Measurements from ENCODE around the gene NHS.
"Not testable (repeated sequence)": the region's sequence is repeated elsewhere in the genome, so short reads cannot be mapped to it uniquely, and the experiment has no call there.

Gene NHS

DNA sequence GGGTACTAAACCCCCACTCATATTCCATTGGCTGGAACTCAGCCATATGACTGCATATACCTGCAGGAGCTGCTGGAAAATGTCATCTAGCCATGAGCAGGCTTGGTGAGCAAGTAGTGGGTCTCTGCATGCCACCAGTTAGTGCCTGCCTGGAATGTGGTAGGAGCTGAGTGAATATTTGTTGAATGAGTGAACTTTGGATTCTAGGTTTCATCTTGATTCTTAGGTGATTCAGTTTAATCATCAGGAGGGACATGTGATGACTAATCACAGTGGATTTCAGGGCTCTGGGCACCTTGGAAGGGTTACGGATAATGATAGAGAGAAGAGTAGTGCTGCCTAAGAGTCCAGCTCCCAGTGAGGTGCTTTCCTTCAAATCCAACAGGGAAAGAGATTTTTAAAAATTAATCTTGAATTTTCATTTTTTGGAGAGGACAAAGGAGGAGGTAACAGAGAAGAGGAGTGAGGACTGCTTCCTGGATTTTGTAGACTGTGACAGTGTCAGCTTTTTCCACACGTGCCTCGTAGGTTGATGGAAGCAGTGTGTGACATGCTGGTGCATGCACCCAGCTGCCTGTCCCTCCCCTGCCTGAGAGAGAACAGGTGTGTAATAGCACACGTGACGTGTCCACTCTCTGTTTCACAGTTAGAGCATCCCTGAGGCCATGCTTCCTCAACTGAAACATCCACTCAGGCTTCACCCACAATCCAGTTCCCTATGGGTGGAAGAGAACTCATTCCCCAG is 30.4 kb downstream of the NHS start:
- no peak for DNase-seq

GRCh38 chrX:17409566-17410290 is 34.7 kb downstream of the NHS start:
- DNase-seq: no peak

- no peak for DNase-seq
Observed at GRCh38 chrX:17410651-17411050, 35.7 kb downstream of the NHS start.

DNA sequence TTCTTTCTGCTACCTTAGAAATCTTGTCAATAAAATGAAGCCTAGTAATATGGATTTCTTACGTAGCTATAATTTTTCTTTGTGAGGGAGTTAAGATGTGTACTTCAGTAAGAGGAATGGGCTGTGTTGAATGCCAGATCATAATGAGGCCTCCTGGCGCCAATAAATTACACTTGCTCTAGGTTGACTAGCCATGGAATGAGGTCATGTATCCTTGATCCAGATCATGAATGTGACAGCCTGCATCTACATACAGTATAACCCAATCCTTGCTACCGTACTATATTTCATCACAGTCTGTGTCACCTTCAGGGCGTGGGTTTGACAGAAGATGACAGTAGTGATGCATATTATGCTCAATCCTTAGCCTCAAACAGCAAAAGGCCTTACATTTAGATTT is 36.2 kb downstream of the NHS start:
- DNase-seq: peak in 1 of 2 experiments; percentile 1

DNA sequence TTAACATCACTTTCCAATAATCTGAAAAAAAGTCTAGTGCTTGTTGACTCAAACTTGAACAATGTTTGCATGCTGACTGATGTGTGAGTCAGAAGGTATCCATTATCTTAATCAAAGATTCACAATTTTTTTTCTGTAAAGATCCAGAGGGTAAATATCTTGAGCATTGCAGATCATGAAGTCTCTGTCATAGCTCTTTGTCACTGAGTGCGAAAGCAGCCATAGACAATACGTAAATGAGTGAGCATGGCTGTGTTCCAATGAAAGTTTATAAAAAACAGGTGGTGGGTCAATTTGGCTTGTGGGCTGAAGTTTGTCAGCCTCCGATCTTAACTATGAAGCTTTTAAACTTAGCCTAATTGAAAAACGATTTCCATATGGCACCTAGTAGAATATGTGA is 37.7 kb downstream of the NHS start:
- no peak for DNase-seq

GRCh38 chrX:17413228-17413627 is 38.2 kb downstream of the NHS start:
- no peak for DNase-seq

DNA sequence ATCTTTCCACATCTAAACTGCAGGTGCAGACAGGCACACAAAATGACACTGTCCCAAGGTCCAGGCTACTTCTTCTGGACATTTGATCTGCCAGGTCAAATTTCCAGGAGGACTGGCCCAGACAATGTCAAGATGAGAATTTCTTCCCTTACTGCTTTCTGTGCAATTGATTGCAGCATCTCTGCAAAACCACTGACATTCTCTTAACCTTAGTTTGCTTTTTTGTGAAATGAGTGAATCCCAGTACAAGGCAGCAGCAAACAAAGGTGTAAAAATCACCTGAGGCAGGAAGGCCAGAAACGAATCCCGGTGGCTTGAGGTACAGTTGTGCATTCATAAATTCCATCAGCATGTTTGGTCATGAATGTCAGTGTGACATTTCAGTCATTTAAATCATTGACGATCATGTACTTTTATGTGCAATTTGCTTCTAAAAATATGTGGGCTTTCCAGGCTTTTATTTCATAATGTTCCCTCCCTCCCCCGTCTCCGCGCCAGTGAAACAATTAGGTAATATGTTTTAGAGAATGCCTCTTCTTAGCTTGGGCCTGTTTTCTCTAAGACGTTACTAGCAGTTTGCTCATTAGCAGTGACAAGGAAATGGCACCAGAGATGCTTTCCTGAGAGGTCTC is 39.1 kb downstream of the NHS start:
- no peak for DNase-seq

GRCh38 chrX:17414839-17415238 is 39.8 kb downstream of the NHS start:
- no peak for DNase-seq

DNA sequence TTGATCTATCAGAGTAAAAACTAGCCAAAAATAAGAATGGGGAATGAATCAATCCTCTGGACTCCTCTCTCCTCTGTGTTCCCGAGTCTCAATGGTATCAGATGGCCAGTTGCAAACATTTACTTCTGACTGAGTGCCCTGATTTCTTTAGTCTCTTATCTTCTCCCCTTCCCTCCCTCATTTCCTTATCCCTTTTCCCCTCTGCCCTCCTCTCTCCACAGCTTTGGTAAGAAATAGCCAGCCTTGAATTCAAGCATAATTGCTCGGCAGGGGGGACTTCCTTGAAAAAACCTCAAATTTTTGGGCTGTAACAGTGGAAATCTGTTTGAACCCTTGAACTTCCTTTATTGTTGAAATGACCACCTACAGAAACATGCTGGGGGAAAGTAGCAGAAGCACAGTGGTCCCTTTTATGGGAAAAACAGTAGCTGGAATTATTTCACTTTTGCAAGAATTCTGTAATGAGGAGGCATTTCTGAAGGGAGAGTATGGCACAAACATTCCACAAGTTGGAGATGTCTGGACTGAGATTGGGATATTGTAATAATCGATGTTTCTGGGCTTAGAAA is 40.3 kb downstream of the NHS start:
- DNase-seq: no peak

GRCh38 chrX:17417372-17417771 is 42.4 kb downstream of the NHS start:
- no peak for DNase-seq

DNA sequence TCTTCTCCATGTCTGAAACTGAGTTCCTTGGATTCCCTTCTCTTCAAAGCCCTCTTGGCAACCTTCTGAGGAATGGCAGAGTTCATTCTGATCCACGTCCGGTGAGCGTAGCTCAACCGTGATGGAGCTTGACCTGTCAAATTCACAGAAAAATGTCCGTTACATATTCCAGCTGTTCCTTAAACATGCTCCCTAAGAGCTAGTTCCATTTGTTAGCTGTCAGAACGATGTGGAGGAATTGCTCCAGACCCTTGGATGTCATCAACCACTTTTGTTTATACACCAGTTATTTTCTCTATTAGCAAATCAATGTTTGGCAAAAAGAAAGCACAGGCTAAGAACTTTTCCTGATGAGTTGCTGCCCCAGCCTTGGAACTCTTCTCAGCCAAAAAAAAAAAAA is 50.1 kb downstream of the NHS start:
- DNase-seq: no peak

DNA sequence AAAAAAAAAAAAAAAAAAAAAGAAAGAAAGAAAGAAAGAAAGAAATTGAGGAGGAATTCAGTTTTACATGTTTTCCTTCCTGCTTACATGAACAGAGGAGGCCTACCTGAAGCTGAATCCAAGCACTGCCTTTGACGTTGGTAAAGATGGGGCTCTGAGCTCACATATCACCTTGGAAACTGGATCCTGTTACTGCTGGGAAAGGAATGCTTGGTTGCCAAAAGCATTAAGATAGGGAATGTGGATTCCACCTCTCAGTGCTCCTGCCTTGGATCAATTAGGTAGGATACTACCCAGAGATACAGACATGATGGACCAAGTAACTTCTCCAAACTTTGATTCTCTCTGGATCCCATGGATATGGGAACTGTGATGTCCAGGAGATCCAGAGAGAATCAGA is 50.6 kb downstream of the NHS start:
- no peak for DNase-seq

DNA sequence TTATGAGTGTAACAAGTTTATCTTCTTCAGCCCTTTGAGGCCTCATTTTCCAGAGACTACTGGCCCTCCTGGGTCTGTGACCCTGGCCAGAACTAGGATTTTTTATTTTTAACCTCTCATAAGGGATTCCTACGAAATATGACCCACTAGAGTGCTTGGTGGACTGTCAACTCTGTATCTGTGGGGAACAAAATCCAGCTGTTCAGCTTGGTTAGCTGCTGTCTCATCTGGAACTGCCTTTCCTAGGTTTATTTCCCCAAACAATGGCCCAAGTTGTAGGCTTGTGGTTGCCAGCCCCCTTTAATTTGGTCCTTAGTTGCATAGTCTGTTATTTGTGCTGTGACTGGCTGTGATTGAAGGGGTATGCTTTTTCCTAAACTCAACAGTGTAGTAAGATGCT is 56.2 kb downstream of the NHS start:
- DNase-seq: no peak

DNA sequence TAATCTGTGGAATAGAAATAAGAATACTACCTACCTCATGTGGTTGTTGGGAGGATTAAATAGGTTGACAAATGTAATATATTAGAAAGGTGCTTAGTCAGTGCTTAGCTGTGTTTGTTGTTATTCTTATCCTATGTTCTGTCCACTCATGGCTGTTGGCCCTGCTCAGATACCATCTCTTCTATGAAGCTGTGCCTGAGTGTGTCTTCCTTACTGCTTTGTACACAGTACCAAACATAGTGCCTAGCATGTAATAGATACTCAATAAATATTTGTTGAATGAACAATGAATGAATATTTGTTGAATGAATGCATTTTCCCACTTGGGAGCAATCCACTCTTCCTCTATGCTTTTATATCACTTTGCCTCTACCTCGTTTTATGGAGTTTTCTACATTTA is 57.2 kb downstream of the NHS start:
- DNase-seq: no peak

GRCh38 chrX:17433965-17434364 is 59.0 kb downstream of the NHS start:
- no peak for DNase-seq

- DNase-seq: no peak
Observed at GRCh38 chrX:17435476-17435875, 60.5 kb downstream of the NHS start.

GRCh38 chrX:17438221-17438620 is 63.2 kb downstream of the NHS start:
- DNase-seq: no peak

DNA sequence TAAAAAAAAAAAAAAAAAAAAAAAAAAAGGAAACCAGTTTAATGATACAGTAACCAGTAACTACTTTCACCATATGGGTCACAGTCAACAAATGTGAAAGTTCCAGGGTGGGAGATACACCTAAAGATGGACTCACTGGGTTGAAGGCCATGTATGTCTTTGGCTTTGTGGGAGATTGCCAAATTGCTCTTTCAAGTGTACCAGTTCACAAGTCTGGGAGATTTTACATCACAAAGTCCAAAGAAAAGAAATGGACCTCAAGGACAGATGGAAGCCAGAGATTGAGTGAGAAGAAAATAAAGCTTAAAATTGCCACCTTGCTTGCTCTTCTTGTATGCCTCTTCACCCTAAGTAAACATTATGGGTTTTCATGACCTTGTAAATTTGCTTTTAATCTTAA is 65.3 kb downstream of the NHS start:
- no peak for DNase-seq

GRCh38 chrX:17440836-17441235 is 65.8 kb downstream of the NHS start:
- no peak for DNase-seq

DNA sequence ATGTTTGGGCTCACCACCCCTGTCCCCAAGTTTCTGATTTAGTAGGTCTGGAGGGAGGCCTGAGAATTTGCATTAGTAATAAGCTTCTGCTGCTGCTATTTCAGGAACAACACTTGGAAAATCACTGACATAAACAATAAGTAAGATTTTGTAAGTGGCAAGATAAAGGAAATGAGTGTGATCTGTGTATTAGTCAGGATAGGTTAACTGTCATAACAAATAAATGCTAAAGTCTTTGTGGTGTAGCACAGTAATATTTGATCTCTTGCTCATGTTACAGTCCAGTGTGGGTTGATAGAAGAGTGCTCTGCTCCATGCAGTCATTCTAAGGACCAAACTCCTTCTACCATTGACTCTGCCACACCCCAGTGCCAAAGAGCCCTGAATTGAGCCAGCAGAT is 67.0 kb downstream of the NHS start:
- DNase-seq: no peak

GRCh38 chrX:17442898-17443297 is 67.9 kb downstream of the NHS start:
- DNase-seq: no peak

DNA sequence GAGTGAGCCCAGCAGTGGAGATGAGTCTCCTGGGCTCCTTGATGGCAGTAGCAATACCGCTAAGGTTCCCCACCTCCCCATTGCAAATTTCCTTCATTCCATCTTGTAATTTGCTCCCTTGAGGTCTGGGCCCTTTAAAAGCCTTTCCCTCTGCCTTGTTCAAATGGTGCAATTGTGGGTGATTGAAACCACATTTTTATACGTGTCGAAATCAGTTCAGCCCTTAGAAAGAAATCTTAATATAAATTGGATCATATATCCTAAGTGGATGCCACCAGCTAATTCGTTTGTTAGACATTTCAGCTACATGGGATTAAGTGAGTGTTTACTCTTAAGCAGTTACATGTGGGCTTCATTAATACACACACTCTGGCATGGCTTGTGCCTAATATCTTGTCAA is 68.6 kb downstream of the NHS start:
- DNase-seq: no peak

DNA sequence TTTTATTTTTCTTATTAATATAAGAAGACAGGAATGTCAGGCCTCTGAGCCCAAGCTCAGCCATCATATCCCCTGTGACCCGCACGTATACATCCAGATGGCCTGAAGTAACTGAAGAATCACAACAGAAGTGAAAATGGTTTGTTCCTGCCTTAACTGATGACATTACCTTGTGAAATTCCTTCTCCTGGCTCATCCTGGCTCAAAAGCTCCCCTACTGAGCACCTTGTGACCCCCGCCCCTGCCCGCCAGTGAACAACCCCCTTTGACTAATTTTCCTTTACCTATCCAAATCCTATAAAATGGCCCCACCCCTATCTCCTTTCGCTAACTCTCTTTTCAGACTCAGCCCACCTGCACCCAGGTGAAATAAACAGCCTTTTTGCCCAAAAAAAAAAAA is 71.3 kb downstream of the NHS start:
- DNase-seq: not testable (repeated sequence)

DNA sequence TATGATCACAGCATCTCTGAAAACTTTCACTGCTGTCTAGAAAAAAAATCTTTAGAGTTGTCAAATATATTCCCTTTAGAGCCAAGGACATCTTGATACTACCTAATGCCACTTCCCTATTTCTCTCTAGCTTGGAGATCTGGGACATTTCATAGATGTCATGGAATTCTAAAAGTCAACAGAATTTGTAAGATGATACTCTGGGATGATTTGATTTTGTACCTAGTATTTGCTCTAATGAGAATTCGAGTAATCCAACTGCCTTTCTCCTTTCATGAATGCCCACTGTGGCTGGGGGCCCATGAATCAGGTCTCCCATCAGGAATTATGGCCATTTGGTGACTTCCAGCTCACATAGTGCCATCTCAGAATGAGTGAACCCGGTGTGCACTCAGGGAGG is 73.2 kb downstream of the NHS start:
- DNase-seq: no peak
